Kasumi-1 (cell line): ENCODE measurements around the gene TACC2.

Source experiments
- DNase-seq, 2 experiments: peaks; one replicate each; lab custom pipeline; 2025; lab: John Stamatoyannopoulos, UW

Gene TACC2

GRCh38 chr10:122121059-122121458, 132.1 kb downstream of the TACC2 start:
- no peak for DNase-seq

GRCh38 chr10:122122493-122122892, 133.5 kb downstream of the TACC2 start:
- DNase-seq: no peak

- DNase-seq: no peak
Observed at GRCh38 chr10:122123186-122123585, 134.2 kb downstream of the TACC2 start.

- DNase-seq: no peak
Observed at GRCh38 chr10:122124342-122124741, 135.4 kb downstream of the TACC2 start.

GRCh38 chr10:122124808-122125207, 135.8 kb downstream of the TACC2 start:
- DNase-seq: no peak

GRCh38 chr10:122126763-122127659, 138.0 kb downstream of the TACC2 start:
- no peak for DNase-seq

GRCh38 chr10:122127943-122128342, 139.0 kb downstream of the TACC2 start:
- DNase-seq: no peak

GRCh38 chr10:122128357-122128756, 139.4 kb downstream of the TACC2 start:
- no peak for DNase-seq

- no peak for DNase-seq
Observed at GRCh38 chr10:122130474-122131110, 141.6 kb downstream of the TACC2 start.

GRCh38 chr10:122132331-122132755, 143.4 kb downstream of the TACC2 start:
- no peak for DNase-seq

- no peak for DNase-seq
Observed at GRCh38 chr10:122132882-122133565, 144.1 kb downstream of the TACC2 start.

- DNase-seq: no peak
Observed at GRCh38 chr10:122135251-122136025, 146.5 kb downstream of the TACC2 start.

GRCh38 chr10:122138831-122139625, 150.1 kb downstream of the TACC2 start:
- no peak for DNase-seq

GRCh38 chr10:122139627-122140170, 150.7 kb downstream of the TACC2 start:
- no peak for DNase-seq

GRCh38 chr10:122140461-122140902, 151.5 kb downstream of the TACC2 start:
- no peak for DNase-seq

- DNase-seq: no peak
Observed at GRCh38 chr10:122140941-122141623, 152.1 kb downstream of the TACC2 start.

GRCh38 chr10:122141821-122142640, 153.1 kb downstream of the TACC2 start:
- DNase-seq: no peak

GRCh38 chr10:122142641-122143237, 153.8 kb downstream of the TACC2 start:
- no peak for DNase-seq
